Spinal cord (tissue), 10 donors: ENCODE data around the gene FBXL7. TPM values are rescaled to one million over a fixed set of nuclear protein-coding genes. Genes with fewer than 3 reads are reported as not detected.

ENCODE experiments used
- DNase-seq, 6 donors: peaks; one replicate each; pipeline versions ENCODE4 v3.0.0 to v3.0.0-alpha.2; 2013 to 2015; ENCODE audit warnings: low spot score in 6 of 6, low read depth in 4 of 6
- H3K27ac ChIP-seq: one replicate; pipeline ENCODE4 v1.5.1; 2013; ENCODE audit warnings: low read depth, low read length, control low read depth
- H3K27me3 ChIP-seq: one replicate; pipeline ENCODE4 v1.6.1; 2013; ENCODE audit warnings: low read length; ENCODE audit not compliant: control insufficient read depth, insufficient read depth
- H3K36me3 ChIP-seq: one replicate; pipeline ENCODE4 v1.6.1; 2013; ENCODE audit warnings: low read length; ENCODE audit not compliant: control insufficient read depth, insufficient read depth
- H3K4me1 ChIP-seq: one replicate; pipeline ENCODE4 v1.6.1; 2013; ENCODE audit warnings: low read length; ENCODE audit not compliant: control insufficient read depth, insufficient read depth
- H3K4me3 ChIP-seq: one replicate; pipeline ENCODE4 v1.5.1; 2013; ENCODE audit warnings: low read depth, low read length, control low read depth
- H3K9me3 ChIP-seq: one replicate; pipeline ENCODE4 v1.6.1; 2013; ENCODE audit warnings: low read length; ENCODE audit not compliant: control insufficient read depth, insufficient read depth
- WGBS: methylation state at CpG from one replicate; pipeline ENCODE4 v1.1.5; 2013; ENCODE audit warnings: missing lambda C conversion rate; ENCODE audit not compliant: insufficient coverage; 5-methylcytosine and 5-hydroxymethylcytosine counted together
- polyA plus RNA-seq, 2 donors: library from polyadenylated mRNA; unstranded; fragments of 120-200 nt; gene quantifications; one replicate each; pipeline ENCODE4 v1.2.1, GENCODE V29; 2013; ENCODE audit not compliant: insufficient read length in 2 of 2
- total RNA-seq, 2 donors: library from RNA; depleted of rRNA in 1 of 2; stranded (reverse); fragments of 120-200 nt in 1 of 2; fragments of >200 nt in 1 of 2; gene quantifications; one replicate each; pipeline versions ENCODE4 v1.2.3 to v1.2.4, GENCODE V29; 2013 to 2014
- donor health status: healthy.

The FBXL7 gene
- total and polyA plus RNA-seq, 4 donors: 6.9 to 29.8 (median 24.8) TPM

DNA sequence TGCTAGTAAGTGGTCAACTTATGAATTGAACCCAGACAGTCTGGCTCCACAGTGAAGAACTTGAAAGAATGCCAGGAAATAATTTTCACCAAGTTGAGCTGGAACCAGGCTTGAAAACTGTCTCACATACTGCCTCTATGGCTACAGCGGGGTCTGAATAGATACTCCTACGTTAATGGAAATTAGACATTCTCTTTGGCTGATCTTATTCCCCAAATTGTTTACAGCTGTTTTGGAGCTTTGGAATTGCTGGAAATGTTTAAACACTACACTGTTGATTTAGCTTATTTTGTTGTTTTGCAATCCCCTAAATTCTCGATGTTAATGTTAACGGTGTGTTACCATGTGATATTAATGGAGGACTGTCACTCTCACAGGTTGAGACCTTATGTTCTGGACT, 146.4 kb downstream of the FBXL7 start:
- no peaks in the 10 kb centered on the region for H3K27me3 ChIP-seq
- no peak overlapping the region for H3K4me3 ChIP-seq
- H3K4me1 ChIP-seq: no peaks in the 10 kb centered on the region
- H3K27ac ChIP-seq: no peak overlapping the region
- peaks cover 1% of the 10 kb centered on the region for H3K9me3 ChIP-seq
- no peaks in the 10 kb centered on the region for H3K36me3 ChIP-seq
- no peak for DNase-seq
- 100% methylated on average over 2 of the region's 4 CpGs for WGBS

DNA sequence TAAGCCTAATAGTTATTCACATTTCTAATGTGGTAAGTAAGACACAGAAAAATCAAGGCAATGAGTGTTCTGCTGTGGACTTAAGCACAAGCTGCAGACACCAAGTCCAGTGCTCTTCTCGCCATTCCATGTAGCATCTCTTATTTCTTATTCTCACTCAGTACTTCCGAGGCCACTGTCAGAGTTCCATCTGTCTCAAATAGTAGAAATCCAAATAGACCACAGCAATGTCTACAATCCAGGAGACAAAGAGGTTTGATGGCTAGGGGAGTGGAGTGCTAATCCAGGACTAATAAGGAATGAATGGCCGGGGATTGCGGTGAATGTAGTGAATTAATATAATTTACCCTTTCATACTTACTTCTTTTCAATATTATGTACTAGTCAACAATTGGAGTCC, 147.3 kb downstream of the FBXL7 start:
- Histone ChIP-seq H3K36me3 (no peaks in the 10 kb centered on the region), H3K9me3 (peaks cover 6% of the 10 kb centered on the region), H3K27me3 (no peaks in the 10 kb centered on the region), H3K27ac (no peak overlapping the region), H3K4me1 (no peaks in the 10 kb centered on the region), H3K4me3 (no peak overlapping the region)
- no peak for DNase-seq
- no CpG with 5 or more reads among the region's 4 CpGs for WGBS

DNA sequence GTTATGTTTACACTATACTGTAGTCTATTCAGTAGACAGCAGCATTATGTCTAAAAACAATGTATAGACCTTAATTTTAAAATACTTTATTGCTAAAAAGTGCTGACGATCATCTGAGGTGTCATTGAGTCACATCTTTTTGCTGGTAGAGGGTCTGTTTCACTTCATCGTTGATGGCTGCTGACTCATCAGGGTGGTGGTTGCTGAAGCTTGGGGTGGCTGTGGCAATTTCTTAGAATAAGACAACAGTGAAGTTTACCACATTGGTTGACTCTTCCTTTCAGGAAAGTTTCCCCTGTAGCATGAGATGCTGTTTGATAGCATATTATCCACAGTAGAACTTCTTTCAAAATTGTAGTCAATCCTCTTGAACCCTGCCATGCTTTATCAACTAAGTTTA, 150.3 kb downstream of the FBXL7 start:
- H3K4me1 ChIP-seq: no peaks in the 10 kb centered on the region
- H3K27me3 ChIP-seq: no peaks in the 10 kb centered on the region
- H3K36me3 ChIP-seq: no peaks in the 10 kb centered on the region
- no peak overlapping the region for H3K27ac ChIP-seq
- no CpG with 5 or more reads among the region's 2 CpGs for WGBS
- DNase-seq: no peak
- H3K4me3 ChIP-seq: no peak overlapping the region
- H3K9me3 ChIP-seq: peaks cover 6% of the 10 kb centered on the region

DNA sequence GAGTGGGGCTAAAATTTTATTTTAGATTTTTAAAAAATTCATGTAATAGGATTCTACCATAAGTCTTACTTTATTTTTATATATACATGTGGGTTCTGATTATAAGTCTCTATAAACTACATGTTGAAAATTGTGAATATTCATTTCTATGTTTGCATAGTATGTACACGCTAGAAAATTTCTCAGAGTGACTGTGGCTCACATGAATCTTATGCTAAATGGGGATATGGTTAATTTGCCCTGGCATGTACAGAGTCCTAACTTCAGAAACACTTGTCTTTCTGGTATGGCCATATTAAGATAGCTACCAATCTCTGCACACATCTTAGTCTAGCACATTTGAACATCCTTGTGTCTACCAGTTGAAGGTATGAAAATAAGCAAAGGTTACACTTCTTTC, 154.8 kb downstream of the FBXL7 start:
- WGBS: no CpG with 5 or more reads among the region's 1 CpG

DNA sequence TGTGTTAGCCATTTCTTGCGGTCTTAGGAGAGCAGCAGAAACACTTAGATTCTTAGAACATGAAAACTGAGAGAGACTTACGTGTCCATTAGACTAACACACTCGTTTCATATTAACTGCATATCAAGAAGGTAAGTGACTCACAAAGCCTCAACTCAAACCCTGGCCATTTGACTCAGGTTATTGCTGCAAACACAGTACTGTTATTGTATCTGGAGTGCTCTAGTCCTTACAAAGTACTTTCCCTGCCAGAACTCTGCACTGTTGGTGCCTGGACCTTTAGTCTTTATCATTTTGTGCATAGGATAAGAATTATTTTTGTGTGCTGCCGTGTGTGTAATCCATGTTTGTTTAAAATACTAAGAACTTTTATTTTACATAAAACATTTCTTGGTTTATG, 155.7 kb downstream of the FBXL7 start:
- H3K27me3 ChIP-seq: no peaks in the 10 kb centered on the region
- H3K9me3 ChIP-seq: peaks cover 6% of the 10 kb centered on the region
- H3K36me3 ChIP-seq: no peaks in the 10 kb centered on the region
- H3K4me3 ChIP-seq: no peak overlapping the region
- no peaks in the 10 kb centered on the region for H3K4me1 ChIP-seq
- WGBS: no CpG with 5 or more reads among the region's 4 CpGs
- H3K27ac ChIP-seq: no peak overlapping the region
- no peak for DNase-seq

More for the DNA sequence above, 154.8 kb downstream of the FBXL7 start:
- DNase-seq: no peak
- Histone ChIP-seq H3K4me1 (no peaks in the 10 kb centered on the region), H3K27ac (no peak overlapping the region), H3K27me3 (no peaks in the 10 kb centered on the region), H3K9me3 (peaks cover 6% of the 10 kb centered on the region), H3K4me3 (no peak overlapping the region), H3K36me3 (no peaks in the 10 kb centered on the region)

DNA sequence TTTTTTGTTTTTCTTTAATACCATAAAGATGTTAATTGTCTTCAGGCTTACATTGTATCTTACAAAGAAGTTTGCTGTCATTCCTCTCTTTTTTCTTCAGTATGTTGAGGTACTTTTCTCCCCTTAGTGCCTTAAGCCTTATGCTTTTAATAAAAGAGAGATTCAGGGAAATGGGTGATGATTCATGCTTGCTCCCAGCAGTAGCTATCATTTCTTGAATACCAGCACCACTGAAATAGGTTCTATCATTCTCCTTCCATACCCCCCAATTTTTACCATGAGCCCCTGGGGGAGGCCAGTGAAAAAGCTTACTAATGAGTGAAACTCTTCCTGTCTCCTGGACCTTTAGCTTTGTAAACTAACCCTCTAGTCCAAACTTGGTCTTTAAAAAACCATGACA, 165.0 kb downstream of the FBXL7 start:
- H3K27me3 ChIP-seq: no peaks in the 10 kb centered on the region
- H3K36me3 ChIP-seq: no peaks in the 10 kb centered on the region
- H3K9me3 ChIP-seq: peaks cover 2% of the 10 kb centered on the region
- no peak for DNase-seq
- no peaks in the 10 kb centered on the region for H3K4me1 ChIP-seq
- H3K4me3 ChIP-seq: no peak overlapping the region
- H3K27ac ChIP-seq: no peak overlapping the region

DNA sequence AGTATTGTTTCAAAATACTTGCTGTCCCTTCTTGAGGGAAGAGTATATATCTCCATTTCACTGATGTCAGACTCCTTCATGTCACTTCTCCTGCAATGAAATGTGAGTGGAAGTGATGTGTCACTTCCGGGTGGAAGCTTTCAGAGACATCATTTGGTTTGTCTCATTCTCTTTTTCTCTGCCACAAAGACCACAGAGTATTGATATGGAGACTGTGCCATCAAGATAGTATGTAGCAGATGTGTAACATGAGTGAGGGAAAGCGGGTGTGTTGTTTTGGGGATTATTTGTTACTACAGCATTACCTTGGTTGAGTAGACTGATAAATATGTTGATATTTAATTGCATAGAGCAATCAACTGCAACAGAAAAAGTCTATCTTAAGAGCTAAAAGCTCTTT, 169.8 kb downstream of the FBXL7 start:
- H3K27me3 ChIP-seq: no peaks in the 10 kb centered on the region
- WGBS: no CpG with 5 or more reads among the region's 2 CpGs

DNA sequence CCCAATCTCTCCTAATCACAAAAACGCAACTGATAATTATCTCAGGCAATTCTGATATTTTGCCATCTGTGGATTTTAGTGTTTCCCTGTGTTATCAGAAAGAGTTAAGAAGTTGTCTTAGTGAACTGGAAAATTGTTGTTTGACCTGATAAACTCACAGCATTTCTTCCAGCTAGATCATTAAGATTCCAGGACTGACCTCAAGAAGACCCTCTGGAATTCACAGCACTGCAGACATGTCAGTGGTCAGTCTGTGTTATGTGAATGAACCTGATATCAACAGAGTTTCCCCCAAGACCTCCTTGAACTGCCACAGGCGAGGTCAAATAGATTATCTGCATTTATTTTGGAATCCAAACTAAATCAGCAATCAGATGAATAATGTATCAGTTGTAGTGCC, 174.7 kb downstream of the FBXL7 start:
- Histone ChIP-seq H3K9me3 (no peaks in the 10 kb centered on the region), H3K27ac (no peak overlapping the region)

More for the DNA sequence above, 169.8 kb downstream of the FBXL7 start:
- no peaks in the 10 kb centered on the region for H3K9me3 ChIP-seq
- no peak overlapping the region for H3K4me3 ChIP-seq
- H3K4me1 ChIP-seq: no peaks in the 10 kb centered on the region
- no peaks in the 10 kb centered on the region for H3K36me3 ChIP-seq
- DNase-seq: no peak
- no peak overlapping the region for H3K27ac ChIP-seq

DNA sequence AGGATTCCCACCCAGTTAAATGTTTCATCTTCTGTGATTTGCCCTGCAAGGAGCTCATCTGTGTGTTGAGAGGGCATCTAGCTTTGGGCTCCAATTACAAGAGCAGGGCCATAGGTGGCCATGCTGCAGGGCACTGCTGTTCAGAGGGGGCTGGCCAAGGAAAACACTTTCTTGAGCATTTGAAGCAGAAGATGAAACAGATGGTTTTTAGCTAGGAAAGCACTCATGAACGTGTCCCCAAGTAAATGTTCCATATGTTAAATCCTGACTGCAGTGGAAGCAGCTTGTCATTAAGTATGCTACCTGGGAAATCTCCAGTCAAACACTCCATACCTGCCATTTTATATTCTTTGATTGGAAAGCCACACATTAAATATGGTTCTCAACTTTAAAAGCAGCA, 176.6 kb downstream of the FBXL7 start:
- no peak overlapping the region for H3K27ac ChIP-seq
- peak in 2 of 6 donors; percentile 9 to 45 for DNase-seq

More for the DNA sequence above, 174.7 kb downstream of the FBXL7 start:
- Histone ChIP-seq H3K36me3 (no peaks in the 10 kb centered on the region), H3K27me3 (no peaks in the 10 kb centered on the region), H3K4me3 (no peak overlapping the region), H3K4me1 (no peaks in the 10 kb centered on the region)
- DNase-seq: no peak
- no CpG with 5 or more reads among the region's 2 CpGs for WGBS

DNA sequence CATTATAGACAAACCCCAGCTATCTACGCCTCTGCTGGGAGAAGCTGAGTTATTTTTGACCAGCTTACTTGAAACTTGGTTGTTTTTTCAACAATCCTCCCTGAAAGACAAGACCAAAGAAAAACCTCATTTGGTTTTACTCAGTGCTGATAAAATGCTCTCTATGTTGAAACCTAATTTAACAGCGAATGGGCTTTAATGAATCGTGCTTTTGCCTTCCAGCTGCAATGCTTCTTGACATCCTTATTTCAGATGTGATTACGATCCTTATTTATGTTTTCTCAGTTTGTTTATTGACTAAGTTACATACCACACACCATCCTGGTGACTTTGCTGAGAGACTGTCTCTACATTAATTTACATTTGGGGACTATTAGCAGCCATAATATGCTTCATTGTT, 179.2 kb downstream of the FBXL7 start:
- Histone ChIP-seq H3K4me3 (no peak overlapping the region), H3K4me1 (no peaks in the 10 kb centered on the region), H3K27me3 (no peaks in the 10 kb centered on the region), H3K36me3 (no peaks in the 10 kb centered on the region), H3K9me3 (no peaks in the 10 kb centered on the region), H3K27ac (no peak overlapping the region)
- peak in 1 of 6 donors; percentile 63 for DNase-seq
- 71% methylated on average over 1 of the region's 4 CpGs for WGBS

More for the DNA sequence above, 176.6 kb downstream of the FBXL7 start:
- no peaks in the 10 kb centered on the region for H3K4me1 ChIP-seq
- H3K36me3 ChIP-seq: no peaks in the 10 kb centered on the region
- 33% methylated on average over 1 of the region's 1 CpG for WGBS
- no peaks in the 10 kb centered on the region for H3K27me3 ChIP-seq
- H3K9me3 ChIP-seq: no peaks in the 10 kb centered on the region
- H3K4me3 ChIP-seq: no peak overlapping the region
